GM21723 (cell line): ENCODE data around the gene ZBTB37.
"Not testable (repeated sequence)": the region's sequence is repeated elsewhere in the genome, so short reads cannot be mapped to it uniquely, and the experiment has no call there.

Experiments used
- ATAC-seq: cut with Tn5 transposase; IDR thresholded peaks from one replicate; pipeline ENCODE4 v1.9.1; 2021; ENCODE audit warnings: mild to moderate bottlenecking, moderate library complexity; ENCODE audit not compliant: unreplicated experiment

Gene ZBTB37

DNA sequence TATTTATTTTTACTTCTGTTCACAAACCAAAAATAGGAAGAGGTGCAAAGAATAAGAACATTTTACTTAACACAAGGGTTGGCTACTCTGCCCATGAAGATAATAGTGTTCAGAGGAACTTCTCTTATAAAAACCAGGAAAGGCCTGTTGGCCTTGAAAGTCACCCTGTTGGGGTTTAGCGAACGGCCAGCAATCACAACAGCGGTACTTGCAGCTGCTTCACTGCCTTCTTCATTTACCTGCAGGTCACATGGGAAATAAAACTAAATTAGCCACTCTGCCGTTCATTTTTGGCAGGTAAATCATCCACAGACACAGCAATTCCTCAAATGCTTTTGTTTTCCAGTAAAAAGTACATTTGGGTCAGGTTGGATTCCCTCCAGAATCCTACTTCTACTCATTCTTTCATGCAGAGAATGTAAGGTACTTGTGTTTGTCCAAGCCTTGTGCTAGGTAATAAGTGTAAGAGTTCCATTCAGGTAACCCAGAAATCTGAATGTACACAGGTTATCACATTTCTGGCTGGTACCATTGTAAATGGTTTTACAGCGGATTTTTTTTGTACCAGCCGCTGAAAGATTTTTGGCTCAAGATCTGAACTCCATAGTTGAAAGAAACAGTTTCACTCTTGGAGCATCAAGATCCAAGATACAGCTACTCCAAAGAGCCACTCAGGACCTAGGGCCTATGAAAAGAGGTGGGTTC, 35.8 kb downstream of the ZBTB37 start:
- ATAC-seq = no peak

DNA sequence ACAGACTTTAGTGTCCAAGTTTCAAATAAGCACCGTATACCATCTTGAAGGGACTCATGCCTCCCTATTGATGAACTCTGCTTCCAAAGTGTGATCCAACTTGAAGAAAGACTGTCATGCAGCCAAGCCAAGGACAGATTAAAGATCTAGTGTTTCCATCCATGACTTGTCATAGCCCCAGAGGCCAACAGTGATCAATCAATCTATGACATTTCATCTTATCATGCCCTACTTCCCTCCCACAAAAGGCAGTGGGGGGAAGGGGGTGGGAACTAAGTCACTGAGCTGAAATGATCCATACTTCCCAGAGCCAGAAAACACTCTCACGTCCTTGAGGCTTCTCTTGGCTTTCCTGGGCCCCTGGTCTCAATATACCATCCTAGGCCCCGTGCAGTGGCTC, 44.9 kb downstream of the ZBTB37 start:
- ATAC-seq = no peak

DNA sequence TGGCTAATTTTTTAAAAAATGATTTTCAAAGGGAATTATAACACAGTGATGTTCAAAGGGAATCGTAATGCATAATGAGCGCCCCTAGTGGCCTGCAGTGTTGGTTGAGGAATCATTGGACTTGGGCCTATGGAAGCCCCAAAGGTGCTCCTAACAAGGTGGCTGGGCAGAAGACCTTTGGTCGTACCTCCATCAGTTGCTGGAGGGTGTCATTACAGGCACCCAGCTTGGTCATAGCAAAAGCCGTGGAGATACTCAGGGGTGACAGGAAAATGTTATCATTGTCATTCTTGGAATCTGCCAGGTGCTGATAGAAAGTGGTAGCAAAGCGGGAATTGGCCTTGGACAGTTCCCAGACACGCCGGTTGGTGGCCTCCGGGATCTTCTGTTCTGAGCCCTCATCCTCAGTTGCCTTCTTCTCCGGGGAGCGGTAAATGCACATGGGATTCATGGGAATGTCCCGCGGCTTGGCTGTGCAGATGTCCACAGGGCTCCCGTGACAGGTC, 46.2 kb downstream of the ZBTB37 start:
- no peak for ATAC-seq

DNA sequence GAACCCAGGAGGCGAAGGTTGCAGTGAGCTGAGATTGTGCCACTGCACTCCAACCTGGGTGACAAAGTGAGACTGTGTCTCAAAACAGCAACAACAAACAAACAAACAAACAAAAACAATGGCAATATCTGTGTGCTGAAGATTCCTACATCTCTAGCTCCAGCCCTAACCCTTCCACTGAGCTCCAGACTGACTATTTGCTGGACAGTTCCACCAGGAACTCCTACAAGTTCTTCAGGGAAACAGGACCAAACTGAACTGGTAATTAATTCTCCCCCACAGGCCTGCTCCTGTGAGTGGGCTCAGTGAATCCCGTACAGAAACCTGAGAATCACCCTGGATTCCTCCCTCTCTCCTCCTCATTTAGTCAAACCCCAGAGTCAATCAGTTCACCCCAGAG, 47.4 kb downstream of the ZBTB37 start:
- no peak for ATAC-seq

DNA sequence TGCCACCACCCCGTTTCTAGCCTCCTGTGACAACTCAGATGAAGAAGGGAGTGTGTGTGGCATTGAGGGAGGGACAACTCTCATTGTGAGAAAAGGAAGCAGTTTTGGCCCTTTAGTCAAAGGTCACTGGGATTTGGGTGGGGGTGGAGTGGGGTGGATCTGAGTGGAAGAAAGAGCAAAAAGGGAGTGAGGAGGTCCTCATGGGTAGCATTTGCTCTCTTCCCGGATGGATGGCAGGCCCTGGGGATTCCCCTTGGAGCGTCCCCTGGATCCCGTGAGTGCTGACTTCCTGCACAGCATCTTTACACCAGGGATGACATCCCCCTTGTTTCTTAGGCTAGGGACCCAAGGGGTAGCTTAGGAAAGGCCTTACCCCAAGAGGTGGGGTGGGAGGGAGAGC, 48.5 kb downstream of the ZBTB37 start:
- ATAC-seq = no peak

DNA sequence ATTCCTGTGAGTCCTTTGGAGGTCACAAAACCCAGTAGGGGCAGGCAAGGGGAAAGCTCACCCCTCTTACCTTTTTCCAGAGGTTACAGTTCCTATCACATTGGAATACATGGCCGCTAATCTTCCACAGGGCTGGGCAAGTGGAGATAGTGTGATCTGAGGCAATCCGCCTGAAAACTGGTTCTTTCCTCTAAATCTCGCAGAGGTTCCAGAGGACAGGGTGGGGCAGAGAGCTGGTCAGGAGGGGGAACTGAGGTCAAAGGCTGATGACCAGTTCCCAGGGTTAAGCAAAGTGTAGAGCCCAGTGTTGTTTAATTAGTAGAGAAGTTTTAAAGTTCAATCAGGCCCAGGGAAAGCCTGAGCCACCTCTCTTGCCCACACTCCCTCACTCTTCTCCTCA, 49.0 kb downstream of the ZBTB37 start, which contains the start of gene SERPINC1:
TSS of gene SERPINC1 (minus strand) at position 179 of the 400 bp plus-strand sequence. CDS start at position 111, 68 bp downstream.
- no peak for ATAC-seq

DNA sequence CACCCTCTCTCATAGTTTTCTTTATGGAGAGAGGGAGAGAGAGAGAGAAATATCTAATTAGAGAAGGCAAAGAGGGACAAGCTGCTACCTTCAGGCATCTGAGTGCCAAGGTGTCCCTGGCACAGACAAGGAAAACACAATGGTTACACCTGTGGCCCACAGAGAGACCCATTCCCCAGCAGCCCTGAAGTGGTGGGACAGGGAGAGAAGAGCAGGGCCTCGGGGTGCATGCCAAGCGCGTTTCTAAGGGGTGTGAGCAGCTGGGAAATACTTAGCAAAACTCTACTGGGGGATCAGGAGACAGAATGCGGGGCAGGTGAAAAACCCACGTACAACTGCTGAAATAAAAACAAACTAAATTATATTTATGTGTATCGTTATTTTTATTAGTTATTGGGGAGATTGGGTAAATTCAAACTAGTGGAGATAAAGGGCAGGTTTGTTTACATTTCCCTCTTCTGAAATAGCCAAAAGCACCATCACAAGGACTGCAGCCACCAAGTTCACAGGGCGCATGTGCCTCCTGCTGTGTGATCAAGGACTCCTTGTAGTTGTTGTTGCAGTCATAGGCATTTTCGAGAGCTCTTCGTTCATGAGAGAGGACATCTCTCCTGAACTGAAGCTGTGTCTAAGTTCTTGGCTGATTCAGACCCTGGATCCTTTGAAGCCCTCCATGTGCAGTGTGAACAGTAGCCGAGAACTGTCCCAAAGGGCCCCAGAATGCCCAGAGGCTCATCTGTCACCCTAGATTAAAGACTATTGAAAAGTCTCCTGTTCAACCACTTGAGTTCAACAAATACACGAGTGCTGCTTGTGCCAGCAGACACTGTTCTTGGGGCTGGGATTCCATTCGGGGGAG, 49.7 kb downstream of the ZBTB37 start:
- ATAC-seq = no peak

DNA sequence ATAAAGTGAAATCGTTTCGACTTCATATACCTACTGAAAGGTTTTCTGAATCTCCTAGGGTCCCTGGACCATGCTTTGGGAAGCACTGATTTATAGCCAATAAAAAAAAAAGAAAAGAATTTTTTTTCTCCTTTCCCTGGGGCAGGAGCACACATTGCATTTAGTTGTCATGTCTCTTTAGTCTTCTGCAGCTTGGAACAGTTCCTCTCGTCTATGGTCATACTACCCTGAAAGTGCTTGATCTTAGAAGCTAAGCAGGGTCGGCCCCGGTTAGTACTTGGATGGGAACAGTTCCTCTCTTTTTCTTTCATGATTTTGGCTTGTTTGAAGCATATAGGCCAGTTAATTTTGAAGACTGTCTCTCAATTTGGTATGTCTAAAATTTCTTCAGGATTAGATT, 52.7 kb downstream of the ZBTB37 start:
- ATAC-seq = no peak

DNA sequence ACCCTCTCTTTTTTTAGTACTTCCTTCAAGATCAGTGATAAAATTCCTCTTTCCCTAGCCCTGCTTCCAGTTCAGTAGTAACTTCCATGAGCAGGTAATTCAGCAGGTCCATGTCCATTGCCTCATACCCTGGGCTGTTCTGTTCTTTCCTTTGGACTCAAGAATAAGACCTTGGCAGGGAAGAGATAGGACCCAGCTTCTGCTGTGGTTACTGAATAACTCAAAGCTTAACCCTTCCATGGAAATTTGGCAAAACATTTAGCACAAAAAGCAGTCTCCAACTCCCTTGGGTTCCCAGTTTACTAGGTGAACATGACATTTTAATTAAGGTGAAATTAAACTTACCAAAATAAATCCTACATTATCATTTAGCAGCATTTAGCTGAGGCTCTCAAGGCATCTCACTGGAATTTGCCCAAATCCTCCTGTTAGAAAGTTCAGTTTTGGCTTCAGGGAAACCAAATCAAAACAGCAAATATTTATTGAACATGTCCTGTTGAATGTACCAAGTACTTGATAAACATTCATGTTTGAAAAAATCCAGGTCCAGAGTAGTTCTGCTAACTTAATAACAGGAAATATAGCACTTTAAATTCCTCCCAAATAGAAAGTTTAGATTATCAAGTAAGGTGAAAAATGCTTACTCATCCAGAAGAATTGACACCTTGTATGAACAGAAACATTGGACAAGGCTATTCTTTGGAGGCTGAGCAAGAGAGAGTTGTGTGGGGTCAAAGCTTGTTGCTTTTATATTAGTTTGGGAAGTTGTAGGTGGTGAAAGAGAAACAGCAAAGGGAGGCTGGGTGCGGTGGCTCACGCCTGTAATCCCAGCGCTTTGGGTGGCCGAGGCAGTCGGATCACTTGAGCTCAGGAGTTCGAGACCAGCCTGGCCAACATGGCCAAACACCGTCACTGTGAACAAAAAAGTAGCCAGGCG, 57.4 kb downstream of the ZBTB37 start:
- no peak for ATAC-seq

DNA sequence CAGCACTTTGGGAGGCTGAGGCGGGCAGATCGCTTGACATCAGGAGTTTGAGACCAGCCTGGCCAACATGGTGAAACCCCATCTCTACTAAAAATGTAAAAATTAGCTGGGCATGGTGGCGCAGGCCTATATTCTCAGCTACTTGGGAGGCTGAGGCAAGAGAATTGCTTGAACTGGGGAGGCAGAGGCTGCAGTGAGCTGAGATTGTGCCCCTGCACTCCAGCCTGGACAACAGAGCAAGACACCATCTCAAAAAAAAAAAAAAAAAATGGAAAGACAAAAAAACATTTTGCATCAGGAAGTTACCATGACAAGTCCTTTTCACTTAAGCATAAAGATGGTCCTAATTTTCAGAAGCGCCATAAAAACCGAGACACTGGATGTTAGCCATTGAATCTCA, 62.4 kb downstream of the ZBTB37 start:
- ATAC-seq = not testable (repeated sequence)

DNA sequence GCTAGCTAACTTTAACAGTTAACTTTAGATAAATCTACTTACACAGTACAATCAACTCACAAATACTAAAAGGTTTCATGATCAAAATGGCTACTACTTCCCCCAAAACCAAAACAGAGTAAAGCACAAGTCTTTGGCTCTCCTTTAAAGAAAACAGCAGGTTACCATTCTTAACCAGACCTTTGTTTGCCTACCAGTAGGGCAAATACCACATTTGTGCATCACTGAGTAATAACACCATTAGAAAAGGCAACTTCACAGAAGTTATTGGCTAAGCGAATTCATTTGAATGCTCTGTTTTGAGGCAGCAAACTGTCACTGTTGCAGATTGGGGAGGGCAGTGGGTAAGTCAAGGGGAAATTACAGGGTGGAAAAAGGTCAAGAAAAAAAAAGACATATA, 66.3 kb downstream of the ZBTB37 start:
- ATAC-seq = no peak

DNA sequence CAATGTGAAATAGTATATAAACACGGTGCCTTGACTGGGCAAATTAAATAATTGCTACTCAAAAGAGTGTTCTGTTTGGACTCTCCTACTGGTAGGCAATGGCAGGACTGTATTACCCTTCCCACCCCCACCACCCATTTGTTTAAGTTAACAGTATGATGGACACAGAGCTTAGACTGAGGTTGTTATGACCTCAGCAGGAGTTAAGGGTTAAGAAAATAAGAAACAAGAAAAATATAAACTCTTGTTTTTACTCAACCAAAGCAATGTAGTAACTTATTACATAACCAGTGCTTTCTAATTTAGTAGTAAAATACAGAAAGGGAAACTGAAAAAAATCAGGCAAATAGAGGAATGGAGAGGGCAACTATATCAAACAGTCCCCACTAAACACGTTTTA, 68.9 kb downstream of the ZBTB37 start:
- ATAC-seq = no peak

DNA sequence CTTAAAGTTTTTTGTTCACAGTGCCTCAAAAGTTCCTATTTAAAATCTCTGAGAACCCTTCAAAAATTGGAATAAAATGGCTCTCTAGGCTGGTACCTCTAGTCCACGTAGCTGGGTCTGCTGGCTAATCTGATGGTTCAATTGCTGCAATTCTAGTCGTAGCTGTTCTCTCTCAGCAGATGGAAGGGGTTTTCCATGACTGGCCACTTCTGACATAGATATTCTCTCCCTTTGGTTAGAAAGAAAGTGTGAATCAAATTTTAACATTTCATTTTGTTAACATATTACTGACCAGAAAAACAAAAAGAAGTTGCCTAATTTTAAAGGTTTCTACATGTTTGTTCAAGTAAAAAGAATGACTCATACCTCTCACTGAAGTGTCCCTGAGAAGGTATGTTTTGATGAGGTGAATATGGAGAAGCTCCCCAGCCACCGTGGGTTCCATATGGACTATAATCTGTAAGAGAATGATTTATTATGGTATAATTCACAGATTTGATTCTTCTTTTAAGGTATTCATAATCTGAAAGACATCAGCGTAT, 78.3 kb downstream of the ZBTB37 start:
- ATAC-seq = no peak

DNA sequence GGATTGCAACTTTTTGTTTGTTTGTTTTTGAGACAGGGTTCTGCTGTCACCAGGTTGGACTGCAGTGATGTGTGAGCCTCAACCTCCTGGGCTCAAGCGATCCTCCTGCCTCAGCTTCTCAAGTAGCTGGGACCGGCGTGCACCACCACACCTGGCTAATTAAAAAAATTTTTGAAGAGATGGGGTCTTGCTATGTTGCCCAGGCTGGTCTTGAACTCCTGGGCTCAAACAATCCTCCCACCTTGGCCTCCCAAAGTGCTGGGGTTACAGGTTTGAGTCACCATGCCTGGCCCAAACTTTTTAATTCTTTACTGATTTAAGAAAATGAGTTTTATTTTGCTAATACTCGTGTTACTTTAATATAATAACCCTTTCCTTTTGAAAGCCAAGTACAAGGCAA, 80.4 kb downstream of the ZBTB37 start:
- ATAC-seq = no peak
